ENCODE measurements around the gene KDM3A.

- TF ChIP-seq EZH2 (IDR thresholded peaks at IDR 0.05; ENCODE audit: insufficient read depth, low read length) (no peak), CTCF (IDR thresholded peaks at IDR 0.05; ENCODE audit: insufficient read depth, low read depth, low read length) (no peak)
Observed at GRCh38 chr2:86476092-86476491, 34.9 kb downstream of the KDM3A start.

Measured in astrocyte (in vitro differentiated cells and primary cell).